HG03439 (cell line): ENCODE measurements around the gene PLEKHH3.
"Not testable (repeated sequence)": the region's sequence is repeated elsewhere in the genome, so short reads cannot be mapped to it uniquely, and the experiment has no call there.

ENCODE experiments used
- ATAC-seq: cut with Tn5 transposase; IDR thresholded peaks from one replicate; pipeline ENCODE4 v1.9.1; 2021; ENCODE audit warnings: mild to moderate bottlenecking, moderate library complexity; ENCODE audit not compliant: unreplicated experiment

Gene PLEKHH3

GRCh38 chr17:42647778-42648177, 29.0 kb downstream of the PLEKHH3 start:
- ATAC-seq: no peak

GRCh38 chr17:42642336-42642735, 34.5 kb downstream of the PLEKHH3 start:
- no peak for ATAC-seq

DNA sequence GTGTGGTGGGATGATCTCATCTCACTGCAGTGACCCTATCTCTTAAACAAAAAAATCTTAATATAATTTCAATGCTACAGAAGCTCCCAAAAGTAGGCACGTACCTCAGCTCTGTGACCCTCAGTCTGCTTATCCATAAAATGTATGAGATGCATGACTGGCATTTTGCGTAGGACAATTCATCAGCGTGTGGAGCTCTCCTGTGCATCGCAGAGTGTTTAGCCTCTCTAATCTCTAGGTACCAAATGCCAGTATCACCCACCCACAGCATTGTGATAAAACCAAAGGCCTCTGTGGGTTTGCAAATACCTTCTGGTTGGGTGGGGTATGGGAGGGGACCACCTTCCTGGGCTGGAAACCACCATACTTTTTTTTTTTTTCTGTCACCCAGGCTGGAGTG, 36.7 kb downstream of the PLEKHH3 start:
- no peak for ATAC-seq

- ATAC-seq: no peak
Measured at GRCh38 chr17:42639525-42640113, 37.2 kb downstream of the PLEKHH3 start.

DNA sequence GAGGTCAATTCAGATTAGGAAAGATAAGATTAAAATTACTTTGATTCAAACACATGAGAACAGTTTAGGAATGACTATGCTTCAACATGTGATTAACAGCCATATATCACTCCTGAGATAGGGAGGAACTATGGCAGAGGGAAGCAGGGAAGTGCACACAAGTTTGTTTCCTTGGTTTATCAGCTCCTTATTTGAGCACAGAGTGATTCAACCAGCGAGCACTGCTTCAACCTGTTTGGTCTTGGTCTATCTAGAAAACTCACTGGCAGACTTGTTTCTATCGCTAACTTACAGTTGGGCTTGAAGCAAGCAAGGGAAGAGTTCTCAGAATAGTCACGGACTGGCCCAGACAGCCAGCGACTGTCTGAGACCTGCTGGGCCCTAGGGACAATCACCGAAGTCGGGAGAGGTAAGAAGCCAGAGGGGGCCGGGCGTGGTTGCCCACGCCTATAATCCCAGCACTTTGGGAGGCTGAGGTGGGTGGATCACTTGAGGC, 43.8 kb downstream of the PLEKHH3 start:
- ATAC-seq: no peak

DNA sequence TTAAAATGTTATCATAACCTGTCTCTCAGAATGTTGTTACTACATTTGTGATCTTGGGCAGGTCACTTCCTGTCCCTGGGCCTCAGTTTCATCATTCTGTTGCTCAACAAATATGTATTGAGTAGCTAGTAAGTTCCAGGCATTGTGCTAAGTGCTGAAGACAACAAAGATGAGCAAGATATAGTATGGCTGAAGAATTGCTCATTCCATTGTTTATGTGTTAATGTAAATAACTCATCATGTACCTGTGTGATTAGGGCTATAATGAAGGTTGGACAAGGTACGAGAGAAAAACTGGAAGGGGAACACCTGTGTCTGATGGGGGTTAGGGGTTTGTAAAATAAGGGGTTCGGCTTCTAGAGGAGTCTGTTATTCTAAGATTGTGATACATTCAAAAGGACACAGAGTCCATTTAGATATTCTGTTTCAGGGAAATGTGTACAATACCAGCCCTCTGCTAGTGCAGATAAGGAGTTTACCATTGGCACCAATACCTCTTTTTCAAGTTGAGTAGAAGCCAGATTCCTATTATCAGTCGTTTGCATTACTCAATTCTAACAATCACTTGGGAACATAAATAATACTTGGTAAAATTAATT, 47.3 kb downstream of the PLEKHH3 start:
- no peak for ATAC-seq

GRCh38 chr17:42627032-42627764, 49.6 kb downstream of the PLEKHH3 start:
- ATAC-seq: not testable (repeated sequence)

- ATAC-seq: no peak
Measured at GRCh38 chr17:42623732-42624596, 52.8 kb downstream of the PLEKHH3 start.

DNA sequence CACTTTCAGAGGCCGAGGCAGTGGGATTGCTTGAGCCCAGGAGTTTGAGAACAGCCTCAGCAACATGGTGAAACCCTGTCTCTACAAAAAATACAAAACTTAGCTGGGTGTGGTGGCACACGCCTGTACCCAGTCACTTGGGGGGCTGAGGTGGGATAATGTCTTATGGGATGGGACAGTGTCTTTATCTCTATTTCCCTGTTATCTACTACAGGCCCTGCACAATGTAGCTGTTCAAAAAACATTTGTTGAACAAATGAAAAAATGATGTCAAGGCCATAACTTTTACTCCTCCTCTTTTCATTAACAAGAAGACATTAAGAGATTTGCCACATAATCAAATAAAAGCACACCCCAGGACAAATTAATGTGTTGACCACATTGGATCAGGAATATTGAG, 53.5 kb downstream of the PLEKHH3 start:
- ATAC-seq: no peak

- ATAC-seq: not testable (repeated sequence)
Measured at GRCh38 chr17:42621987-42622386, 54.8 kb downstream of the PLEKHH3 start.

GRCh38 chr17:42618442-42619150, 58.2 kb downstream of the PLEKHH3 start:
- ATAC-seq: peak; percentile 68

DNA sequence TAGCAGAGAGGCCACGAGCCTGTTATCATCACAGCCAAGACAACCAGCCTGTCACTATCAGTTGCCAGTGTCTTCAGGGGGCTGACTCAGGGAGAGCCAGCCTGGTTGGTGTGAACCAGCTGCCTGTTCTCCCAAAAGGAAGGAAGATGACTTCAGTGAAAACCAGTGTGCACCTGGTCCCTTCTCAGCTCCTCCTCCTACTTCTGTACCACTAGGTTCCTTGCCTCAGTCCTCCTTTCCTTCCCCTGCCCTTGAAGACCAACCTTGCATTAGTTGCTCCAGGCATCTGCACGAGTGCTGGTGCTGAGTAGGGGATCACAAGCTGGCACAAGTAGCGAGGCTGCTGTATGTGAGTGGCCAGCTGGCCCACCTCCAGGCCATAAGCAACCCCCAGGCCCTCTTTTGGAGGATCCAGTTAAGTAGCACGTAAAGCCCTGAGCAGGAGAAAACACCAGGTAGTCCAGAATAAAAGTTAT, 58.8 kb downstream of the PLEKHH3 start:
- peak; percentile 9 for ATAC-seq
